ENCODE data around the gene MIP. TPM values are rescaled to one million over a fixed set of nuclear protein-coding genes. Genes with fewer than 3 reads are reported as not detected.
"Not testable (repeated sequence)": the region's sequence is repeated elsewhere in the genome, so short reads cannot be mapped to it uniquely, and the experiment has no call there.

The MIP gene
- total RNA-seq, 1 donor from 2014 or later, result not detected

GRCh38 chr12:56457817-56458216 lies 3.4 kb upstream of the MIP start:
- no peaks in the 10 kb centered on the region for H3K4me1 ChIP-seq
- no peak for TF ChIP-seq CTCF (IDR thresholded peaks at IDR 0.05)
- TF ChIP-seq POLR2A (IDR thresholded peaks at IDR 0.05), result no peak
- TF ChIP-seq POLR2AphosphoS5 (IDR thresholded peaks at IDR 0.05; ENCODE audit: insufficient read depth in 1 of 2, low read depth in 1 of 2), result no peak
- intact Hi-C loops (cut with DNase I), result no loop called here

GRCh38 chr12:56451147-56451546 lies 3.3 kb downstream of the MIP start:
- intact Hi-C loops (cut with DNase I), result no loop called here
- Histone ChIP-seq H3K9me3 (no peaks in the 10 kb centered on the region), H3K4me1 (peaks cover 7% of the 10 kb centered on the region), H3K27me3 (no peaks in the 10 kb centered on the region), H3K27ac (no peak overlapping the region), H3K4me3 (no peak overlapping the region), H3K36me3 (no peaks in the 10 kb centered on the region)
- no peak for TF ChIP-seq POLR2AphosphoS5 (IDR thresholded peaks at IDR 0.05; ENCODE audit: insufficient read depth in 1 of 2, low read depth in 1 of 2)
- TF ChIP-seq POLR2A (IDR thresholded peaks at IDR 0.05), result no peak
- TF ChIP-seq CTCF (IDR thresholded peaks at IDR 0.05), result no peak
- no peak for DNase-seq (ENCODE audit: extremely low spot score in 2 of 2)

More at GRCh38 chr12:56457817-56458216, 3.4 kb upstream of the MIP start:
- no peak for DNase-seq (ENCODE audit: extremely low spot score in 2 of 2)
- H3K4me3 ChIP-seq, result no peak overlapping the region
- H3K9me3 ChIP-seq, result no peaks in the 10 kb centered on the region
- H3K27ac ChIP-seq, result no peak overlapping the region
- H3K36me3 ChIP-seq, result no peaks in the 10 kb centered on the region
- no peaks in the 10 kb centered on the region for H3K27me3 ChIP-seq

- peaks cover 7% of the 10 kb centered on the region for H3K4me1 ChIP-seq
- H3K9me3 ChIP-seq, result no peaks in the 10 kb centered on the region
- no peak overlapping the region for H3K4me3 ChIP-seq
- H3K27me3 ChIP-seq, result no peaks in the 10 kb centered on the region
- no peak overlapping the region for H3K27ac ChIP-seq
- TF ChIP-seq CTCF (IDR thresholded peaks at IDR 0.05) (no peak), POLR2AphosphoS5 (IDR thresholded peaks at IDR 0.05; ENCODE audit: insufficient read depth in 1 of 2, low read depth in 1 of 2) (no peak), POLR2A (IDR thresholded peaks at IDR 0.05) (no peak)
- no peak for DNase-seq (ENCODE audit: extremely low spot score in 2 of 2)
- no peaks in the 10 kb centered on the region for H3K36me3 ChIP-seq
- intact Hi-C loops (cut with DNase I), result no loop called here
These were observed 4.2 kb downstream of the MIP start for GRCh38 chr12:56450241-56450640.

GRCh38 chr12:56449622-56449984 lies 4.9 kb downstream of the MIP start:
- Histone ChIP-seq H3K27ac (peak overlapping the region; percentile 84), H3K27me3 (no peaks in the 10 kb centered on the region), H3K9me3 (no peaks in the 10 kb centered on the region), H3K4me1 (peaks cover 7% of the 10 kb centered on the region), H3K36me3 (no peaks in the 10 kb centered on the region), H3K4me3 (peak overlapping the region; percentile 61 to 78)
- DNase-seq (ENCODE audit: extremely low spot score in 2 of 2), result no peak
- intact Hi-C loops (cut with DNase I), result no loop called here
- TF ChIP-seq CTCF (IDR thresholded peaks at IDR 0.05) (no peak), POLR2A (IDR thresholded peaks at IDR 0.05) (no peak), POLR2AphosphoS5 (IDR thresholded peaks at IDR 0.05; ENCODE audit: insufficient read depth in 1 of 2, low read depth in 1 of 2) (no peak)

GRCh38 chr12:56448860-56449621 lies 5.4 kb downstream of the MIP start, which contains the start of gene TIMELESS:
Gene TIMELESS (minus strand): TSS chr12:56449426. CDS start chr12:56434170, 15,256 bp downstream.
- Histone ChIP-seq H3K27me3 (no peaks in the 10 kb centered on the region), H3K9me3 (no peaks in the 10 kb centered on the region), H3K27ac (peak within 1 kb of the TSS; percentile 84), H3K4me1 (peaks cover 7% of the 10 kb centered on the region), H3K4me3 (peak within 1 kb of the TSS; percentile 61 to 78), H3K36me3 (no peaks in the 10 kb centered on the region)
- peak in 1 of 2 donors; percentile 97 for DNase-seq (ENCODE audit: extremely low spot score in 2 of 2)
- intact Hi-C loops (cut with DNase I), result no loop called here
- TF ChIP-seq POLR2AphosphoS5 (IDR thresholded peaks at IDR 0.05; ENCODE audit: insufficient read depth in 1 of 2, low read depth in 1 of 2), result peak; percentile 93 to 95
- TF ChIP-seq CTCF (IDR thresholded peaks at IDR 0.05), result peak in 1 of 3 experiments; percentile 4
- peak in 1 of 2 donors; percentile 38 for TF ChIP-seq POLR2A (IDR thresholded peaks at IDR 0.05)

GRCh38 chr12:56443208-56443607 lies 11.2 kb downstream of the MIP start:
- H3K4me1 ChIP-seq; H3K4me3 ChIP-seq; H3K36me3 ChIP-seq; H3K27me3 ChIP-seq; H3K27ac ChIP-seq; DNase-seq (ENCODE audit: extremely low spot score in 2 of 2); intact Hi-C loops (cut with DNase I); H3K9me3 ChIP-seq: not testable (repeated sequence)

All from vagina (tissue), 2 donors.